Thoracic aorta (tissue), 2 donors: ENCODE data around the gene TARDBP. TPM values are rescaled to one million over a fixed set of nuclear protein-coding genes. Genes with fewer than 3 reads are reported as not detected.
"Not testable (repeated sequence)": the region's sequence is repeated elsewhere in the genome, so short reads cannot be mapped to it uniquely, and the experiment has no call there.

ENCODE experiments used
- ATAC-seq: fragments of 150-250 bp; one replicate; pipeline ENCODE4 v1.8.0; 2017; ENCODE audit warnings: low read depth; ENCODE audit not compliant: insufficient number of reproducible peaks, low FRiP score
- DNase-seq: peaks from one replicate; pipeline ENCODE4 v3.0.0-alpha.2; 2020; ENCODE audit warnings: low spot score
- H3K27ac ChIP-seq, 2 donors: fragments of 200-600 bp; sonication (generic); 1 replicate in 1 of 2; 2 replicates in 1 of 2; pipeline ENCODE4 v1.5.1; 2016; ENCODE audit warnings: mild to moderate bottlenecking in 2 of 2, moderate library complexity in 2 of 2
- H3K27me3 ChIP-seq: fragments of 200-600 bp; sonication (generic); replicated peaks from 2 replicates; pipeline ENCODE4 v1.6.0; 2016; ENCODE audit warnings: mild to moderate bottlenecking; ENCODE audit not compliant: insufficient read depth
- H3K36me3 ChIP-seq: fragments of 200-600 bp; sonication (generic); one replicate; pipeline ENCODE4 v1.5.1; 2016
- H3K4me1 ChIP-seq, 2 donors: fragments of 200-600 bp; sonication (generic); 1 replicate in 1 of 2; 2 replicates in 1 of 2; pipeline versions ENCODE4 v1.5.1 to v1.6.0; 2016; ENCODE audit warnings: low read depth in 2 of 2, mild to moderate bottlenecking in 1 of 2; ENCODE audit not compliant: control insufficient read depth in 1 of 2
- H3K4me3 ChIP-seq: fragments of 200-600 bp; sonication (generic); 2 replicates; pipeline ENCODE4 v1.5.1; 2016; ENCODE audit warnings: mild to moderate bottlenecking
- H3K9me3 ChIP-seq: fragments of 200-600 bp; sonication (generic); 2 replicates; pipeline ENCODE4 v1.5.1; 2016
- total RNA-seq, 2 donors: library from RNA; depleted of rRNA; stranded (reverse); fragments of >200 nt; gene quantifications; one replicate each; pipeline versions ENCODE4 v1.1.0 to v1.2.3, GENCODE V29; 2016
- TF ChIP-seq, protein P1 (sequence below): fragments of 200-600 bp; sonication (generic); IDR thresholded peaks from one replicate; pipeline ENCODE4 v1.5.1; 2019; ENCODE audit warnings: antibody characterized with exemption

The TARDBP gene
- total RNA-seq, 2 donors from 2014 or later, result 57.3 to 229 TPM

DNA sequence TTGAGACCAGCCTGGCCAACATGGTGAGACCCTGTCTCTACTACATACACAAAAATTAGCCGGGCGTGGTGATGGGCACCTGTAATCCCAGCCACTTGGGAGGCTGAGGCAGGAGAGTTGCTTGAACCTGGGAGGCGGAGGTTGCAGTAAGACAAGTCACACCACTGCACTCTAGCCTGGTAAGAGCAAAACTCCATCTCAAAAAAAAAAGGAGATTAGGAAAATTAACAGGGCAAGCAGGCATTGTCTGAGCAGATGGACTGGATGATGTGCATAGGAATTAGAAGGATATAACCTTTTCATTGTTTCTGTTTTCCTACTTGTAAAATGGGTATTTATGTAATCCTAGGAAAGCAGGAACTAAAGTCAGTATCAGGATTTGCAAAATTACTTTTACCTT is 15.6 kb downstream of the TARDBP start:
- DNase-seq, result no peak

DNA sequence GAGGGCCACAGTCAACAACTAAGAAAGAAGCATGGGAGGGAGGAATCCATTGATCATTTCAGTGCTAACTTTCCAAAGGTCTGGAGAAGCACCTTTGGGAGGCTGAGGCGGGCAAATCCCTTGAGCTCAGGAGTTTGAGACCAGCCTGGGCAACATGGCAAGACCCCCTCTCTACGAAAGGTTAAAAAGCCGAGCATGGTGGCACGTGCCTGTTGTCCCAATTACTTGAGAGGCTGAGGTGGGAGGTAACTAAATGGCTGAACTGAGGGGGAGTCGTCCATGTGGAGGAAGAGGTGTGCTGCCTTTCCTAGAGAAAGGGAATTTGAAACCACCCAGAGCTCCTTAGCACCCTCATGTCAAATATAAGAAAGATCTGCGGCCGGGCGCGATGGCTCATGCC is 18.4 kb downstream of the TARDBP start:
- TF ChIP-seq, protein P1, sequence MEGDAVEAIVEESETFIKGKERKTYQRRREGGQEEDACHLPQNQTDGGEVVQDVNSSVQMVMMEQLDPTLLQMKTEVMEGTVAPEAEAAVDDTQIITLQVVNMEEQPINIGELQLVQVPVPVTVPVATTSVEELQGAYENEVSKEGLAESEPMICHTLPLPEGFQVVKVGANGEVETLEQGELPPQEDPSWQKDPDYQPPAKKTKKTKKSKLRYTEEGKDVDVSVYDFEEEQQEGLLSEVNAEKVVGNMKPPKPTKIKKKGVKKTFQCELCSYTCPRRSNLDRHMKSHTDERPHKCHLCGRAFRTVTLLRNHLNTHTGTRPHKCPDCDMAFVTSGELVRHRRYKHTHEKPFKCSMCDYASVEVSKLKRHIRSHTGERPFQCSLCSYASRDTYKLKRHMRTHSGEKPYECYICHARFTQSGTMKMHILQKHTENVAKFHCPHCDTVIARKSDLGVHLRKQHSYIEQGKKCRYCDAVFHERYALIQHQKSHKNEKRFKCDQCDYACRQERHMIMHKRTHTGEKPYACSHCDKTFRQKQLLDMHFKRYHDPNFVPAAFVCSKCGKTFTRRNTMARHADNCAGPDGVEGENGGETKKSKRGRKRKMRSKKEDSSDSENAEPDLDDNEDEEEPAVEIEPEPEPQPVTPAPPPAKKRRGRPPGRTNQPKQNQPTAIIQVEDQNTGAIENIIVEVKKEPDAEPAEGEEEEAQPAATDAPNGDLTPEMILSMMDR, result no peak
- no peaks in the 10 kb centered on the region for H3K9me3 ChIP-seq
- H3K4me1 ChIP-seq, result peaks cover 5 to 12% of the 10 kb centered on the region in 2 donors
- no peak overlapping the region for H3K27ac ChIP-seq
- ATAC-seq (no peak), DNase-seq (no peak)
- peaks cover 5% of the 10 kb centered on the region for H3K36me3 ChIP-seq
- no peak overlapping the region for H3K4me3 ChIP-seq
- no peaks in the 10 kb centered on the region for H3K27me3 ChIP-seq

More for the DNA sequence above, 15.6 kb downstream of the TARDBP start:
- Histone ChIP-seq H3K27me3 (no peaks in the 10 kb centered on the region), H3K36me3 (peaks cover 20% of the 10 kb centered on the region), H3K9me3 (no peaks in the 10 kb centered on the region), H3K4me1 (peaks cover 5 to 12% of the 10 kb centered on the region in 2 donors), H3K27ac (no peak overlapping the region), H3K4me3 (no peak overlapping the region)
- TF ChIP-seq, protein P1, result no peak
- ATAC-seq, result no peak

DNA sequence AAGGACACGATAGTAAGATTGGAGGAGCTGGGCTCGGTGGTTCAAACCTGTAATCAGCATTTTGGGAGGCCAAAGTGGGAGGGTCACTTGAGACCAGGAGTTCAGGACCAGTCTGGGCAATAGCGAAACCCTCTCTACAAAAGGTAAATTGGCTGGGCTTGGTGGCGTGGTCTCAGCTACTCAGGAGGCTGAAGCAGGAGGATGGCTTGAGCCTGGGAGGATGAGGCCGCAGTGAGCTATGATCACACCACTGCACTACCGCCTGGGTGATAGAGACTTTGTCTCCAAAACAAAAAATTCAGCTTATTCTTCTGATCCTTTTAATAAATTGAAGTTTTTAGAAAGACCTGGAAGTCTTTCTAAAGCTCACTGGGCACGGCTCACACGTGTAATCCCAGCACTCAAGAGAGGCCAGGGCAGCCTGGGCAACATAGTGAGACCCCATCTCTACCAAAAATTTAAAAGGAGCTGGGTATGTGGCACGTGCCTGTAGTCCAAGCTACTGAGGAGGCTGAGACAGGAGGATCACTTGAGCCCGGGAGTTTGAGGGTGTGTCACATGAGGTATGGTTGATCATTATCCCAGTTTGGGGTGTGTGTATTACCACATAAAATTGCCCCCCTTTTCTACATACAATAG is 19.3 kb downstream of the TARDBP start:
- H3K4me3 ChIP-seq, result no peak overlapping the region
- peaks cover 5 to 12% of the 10 kb centered on the region in 2 donors for H3K4me1 ChIP-seq
- no peaks in the 10 kb centered on the region for H3K27me3 ChIP-seq
- no peaks in the 10 kb centered on the region for H3K9me3 ChIP-seq
- DNase-seq (no peak), ATAC-seq (no peak)
- TF ChIP-seq, protein P1, result no peak
- H3K36me3 ChIP-seq, result peaks cover 5% of the 10 kb centered on the region
- H3K27ac ChIP-seq, result no peak overlapping the region

DNA sequence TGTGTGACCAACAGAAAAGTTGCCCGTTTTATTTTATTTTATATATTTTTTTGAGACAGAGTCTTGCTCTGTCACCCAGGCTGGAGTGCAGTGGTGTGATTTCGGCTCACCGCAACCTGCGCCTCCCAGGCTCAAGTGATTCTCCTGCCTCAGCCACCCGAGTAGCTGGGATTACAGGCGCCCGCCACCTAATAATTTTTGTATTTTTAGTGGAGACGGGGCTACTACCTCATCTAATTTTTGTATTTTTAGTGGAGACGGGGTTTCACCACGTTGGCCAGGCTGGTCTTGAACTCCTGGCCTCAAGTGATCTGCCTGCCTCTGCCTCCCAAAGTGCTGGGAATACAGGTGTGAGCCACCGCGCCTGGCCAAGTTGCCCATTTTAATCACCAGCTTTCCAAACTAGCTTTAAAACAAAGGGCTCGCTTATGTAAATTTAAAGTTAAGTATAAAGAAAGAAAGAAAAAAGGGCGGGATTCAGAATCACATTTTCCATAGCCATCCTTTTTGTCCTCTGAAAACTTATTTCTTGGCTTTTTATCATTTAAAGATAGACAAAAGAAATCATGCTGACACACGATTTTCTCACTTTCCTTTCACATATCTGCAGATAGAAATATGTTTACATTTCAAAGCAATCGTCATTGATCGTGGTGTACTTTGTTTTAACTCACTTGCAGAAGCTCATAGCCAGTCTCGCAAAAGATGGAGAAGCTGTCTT is 24.7 kb downstream of the TARDBP start:
- H3K36me3 ChIP-seq, H3K27me3 ChIP-seq, H3K4me3 ChIP-seq, H3K27ac ChIP-seq, H3K9me3 ChIP-seq, H3K4me1 ChIP-seq, ATAC-seq, DNase-seq: not testable (repeated sequence)

DNA sequence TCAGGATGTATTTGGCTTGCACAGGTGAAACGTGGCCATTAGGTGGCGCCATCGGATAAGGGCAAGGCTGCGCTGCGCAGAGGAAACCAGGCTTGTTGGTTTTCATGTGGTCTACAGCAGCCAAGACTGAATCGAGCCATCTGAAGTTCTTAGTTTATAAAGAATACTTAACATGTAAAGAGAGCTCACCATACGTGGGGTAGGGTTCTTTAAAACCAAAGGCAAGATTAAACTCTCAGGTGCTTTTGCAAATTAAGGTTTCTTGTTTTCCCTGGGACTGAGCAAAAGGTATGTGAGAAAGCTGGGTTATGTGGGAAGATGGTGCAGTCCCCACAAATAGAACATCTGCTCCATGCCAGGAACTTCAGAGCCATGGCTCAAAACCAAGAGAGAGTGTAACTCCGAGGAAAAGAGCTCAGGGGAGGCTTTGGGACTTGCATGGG is 25.3 kb downstream of the TARDBP start:
- Histone ChIP-seq H3K4me1 (peaks cover 5 to 8% of the 10 kb centered on the region in 2 donors), H3K36me3 (no peaks in the 10 kb centered on the region), H3K27me3 (no peaks in the 10 kb centered on the region), H3K27ac (no peak overlapping the region), H3K4me3 (no peak overlapping the region), H3K9me3 (no peaks in the 10 kb centered on the region)
- TF ChIP-seq, protein P1, result peak; percentile 89
- ATAC-seq (no peak), DNase-seq (peak; percentile 62)
